G401 (cell line): ENCODE data around the gene GRM2. TPM values are rescaled to one million over a fixed set of nuclear protein-coding genes. Genes with fewer than 3 reads are reported as not detected.

Experiments
- DNase-seq: peaks from one replicate; pipeline ENCODE4 v3.0.0-alpha.2; 2015; ENCODE audit warnings: low spot score
- in situ Hi-C: cut with HindIII; loops from 2 replicates; pipeline ENCODE4 v1.10.0; 2016; ENCODE audit warnings: low sequenced_read_pairs, mixed read lengths
- total RNA-seq: library from RNA; depleted of rRNA; stranded (reverse); fragments of >200 nt; shearing (Covaris generic); gene quantifications from 2 replicates; pipeline ENCODE4 v1.2.3, GENCODE V29; 2014

GRM2 gene
- total RNA-seq, 1 experiment from 2014 or later: not detected

DNA sequence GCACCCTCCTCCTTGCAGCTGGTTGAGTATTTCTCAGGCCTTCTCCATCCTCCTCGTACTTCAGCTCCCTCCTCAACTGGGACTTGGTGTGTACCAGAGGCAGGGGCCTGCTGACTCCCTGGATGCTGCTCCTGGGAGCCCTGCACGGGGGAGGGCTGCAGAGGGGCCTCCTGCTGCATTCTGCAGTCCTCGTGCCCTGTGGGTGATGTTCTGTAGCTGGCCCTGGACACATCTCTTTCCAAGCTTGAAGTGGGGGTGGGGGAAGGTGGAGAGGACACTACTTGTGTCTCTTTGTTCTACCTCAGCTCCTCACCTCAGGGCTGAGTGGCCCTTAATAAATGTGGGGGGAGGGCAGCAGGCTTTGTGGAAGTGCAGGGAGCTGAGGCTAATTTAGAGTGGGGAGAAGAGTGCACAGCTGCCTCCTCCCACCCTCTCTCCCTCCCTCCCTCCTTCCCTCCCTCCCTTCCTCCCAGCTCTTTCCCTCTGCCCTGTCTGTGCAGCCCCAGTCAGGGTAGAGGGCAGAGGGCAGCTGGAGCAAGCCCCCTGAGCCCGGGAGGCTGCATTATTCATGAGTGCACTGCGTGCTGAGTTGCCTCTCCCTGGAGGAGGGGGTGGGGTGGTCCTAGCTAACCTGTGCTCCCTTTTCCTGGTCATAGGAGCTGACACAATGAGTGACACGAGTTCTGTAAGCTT lies 3.7 kb upstream of the GRM2 start:
- DNase-seq: no peak
- in situ Hi-C loops: no loop called here

DNA sequence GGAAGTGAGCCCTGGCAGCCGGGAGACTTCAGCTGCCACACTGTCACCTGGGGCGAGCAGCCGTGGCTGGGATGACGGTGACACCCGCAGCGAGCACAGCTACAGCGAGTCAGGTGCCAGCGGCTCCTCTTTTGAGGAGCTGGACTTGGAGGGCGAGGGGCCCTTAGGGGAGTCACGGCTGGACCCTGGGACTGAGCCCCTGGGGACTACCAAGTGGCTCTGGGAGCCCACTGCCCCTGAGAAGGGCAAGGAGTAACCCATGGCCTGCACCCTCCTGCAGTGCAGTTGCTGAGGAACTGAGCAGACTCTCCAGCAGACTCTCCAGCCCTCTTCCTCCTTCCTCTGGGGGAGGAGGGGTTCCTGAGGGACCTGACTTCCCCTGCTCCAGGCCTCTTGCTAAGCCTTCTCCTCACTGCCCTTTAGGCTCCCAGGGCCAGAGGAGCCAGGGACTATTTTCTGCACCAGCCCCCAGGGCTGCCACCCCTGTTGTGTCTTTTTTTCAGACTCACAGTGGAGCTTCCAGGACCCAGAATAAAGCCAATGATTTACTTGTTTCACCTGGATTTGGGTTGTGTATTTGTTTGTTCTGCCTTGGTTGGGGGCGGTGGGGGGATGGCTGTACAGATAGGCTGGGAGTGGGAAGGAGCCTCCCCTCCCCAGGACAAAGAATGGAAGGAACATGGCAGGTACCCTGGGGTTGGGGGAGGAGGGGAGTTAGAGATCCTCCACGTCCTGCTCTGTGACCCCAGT lies 2.9 kb upstream of the GRM2 start:
- DNase-seq: no peak
- in situ Hi-C loops: no loop called here

DNA sequence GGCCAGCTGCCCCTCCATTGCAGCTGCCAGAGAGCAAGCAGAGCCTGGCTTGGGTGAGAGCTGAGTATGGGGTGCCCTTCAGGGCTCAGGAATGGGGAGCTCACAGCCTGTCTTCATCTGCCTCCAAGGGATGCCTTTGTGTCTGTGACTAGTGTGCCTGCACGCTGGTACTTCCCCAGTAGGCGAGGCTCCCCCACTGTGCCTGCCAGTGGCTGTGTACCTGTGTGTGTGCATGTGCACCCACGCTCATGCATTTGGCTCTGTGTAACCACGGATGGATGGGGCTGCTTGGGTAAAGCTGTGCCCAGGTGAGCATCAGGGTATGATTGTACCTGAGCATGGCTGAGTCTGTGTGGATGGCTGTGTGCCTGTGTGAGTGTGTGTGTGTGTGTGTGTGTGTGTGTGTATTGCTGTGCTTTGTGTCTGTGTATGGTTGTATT lies 2.3 kb upstream of the GRM2 start:
- DNase-seq: no peak
- in situ Hi-C loops: no loop called here

DNA sequence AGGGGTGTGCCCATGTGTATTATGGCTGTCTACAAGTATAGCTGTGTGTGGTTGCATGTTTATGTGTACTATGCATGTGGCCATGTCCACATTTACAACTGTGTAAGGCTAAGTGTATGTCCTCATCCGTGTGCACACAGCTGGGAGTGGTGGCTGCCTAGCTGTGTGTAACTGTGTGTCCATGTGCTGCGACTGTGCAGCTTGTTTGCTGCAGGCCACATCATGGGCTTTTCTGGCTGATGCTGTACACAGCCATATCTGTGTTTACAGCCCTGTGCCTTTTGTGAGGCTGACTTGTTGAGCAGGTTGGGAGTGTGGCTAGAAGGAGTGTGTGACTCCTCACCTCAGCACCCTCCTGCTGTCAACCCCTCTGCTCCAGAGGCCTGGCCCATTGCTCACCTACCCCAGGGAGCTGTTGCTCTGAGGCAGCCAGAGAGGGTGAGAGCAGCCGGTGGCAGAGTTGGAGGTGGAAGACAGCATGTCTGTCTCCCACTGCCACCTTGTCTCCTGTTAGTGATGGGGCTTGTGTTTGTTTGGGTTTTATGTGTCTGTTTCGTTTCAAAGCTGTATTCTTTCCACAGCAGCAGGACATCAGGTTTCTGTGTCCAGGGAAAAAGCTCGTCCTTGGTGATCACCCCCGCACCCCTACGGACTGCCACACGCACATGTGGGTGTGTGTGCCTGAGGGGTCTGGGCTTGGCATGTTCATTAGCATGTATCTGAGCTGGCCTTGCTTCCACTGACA lies 1.4 kb upstream of the GRM2 start:
- DNase-seq: no peak
- in situ Hi-C loops: no loop called here

DNA sequence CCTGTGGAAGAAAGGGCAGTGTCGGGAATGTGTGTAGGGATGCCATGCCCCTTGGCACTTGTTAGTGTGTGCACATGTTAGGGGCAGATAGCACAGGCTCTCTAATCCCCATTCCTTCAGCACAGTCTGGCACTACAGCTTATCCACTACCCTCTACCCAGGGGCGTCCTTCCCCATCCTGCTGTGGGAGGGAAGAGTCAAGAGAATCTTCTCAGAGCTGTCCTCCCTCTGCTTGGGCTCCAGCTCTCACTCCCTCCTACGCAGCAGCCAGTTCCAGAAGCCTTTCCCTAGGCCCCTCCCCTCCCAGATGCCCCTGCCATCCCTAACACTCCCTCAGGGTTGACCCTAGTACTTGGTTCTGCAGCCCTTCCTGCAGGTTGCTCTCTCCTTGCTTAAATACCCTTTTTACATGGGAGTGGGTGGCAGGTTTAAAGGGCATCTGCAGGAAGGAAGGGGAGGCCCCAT lies 815 bp upstream of the GRM2 start:
- DNase-seq: no peak
- in situ Hi-C loops: no loop called here

DNA sequence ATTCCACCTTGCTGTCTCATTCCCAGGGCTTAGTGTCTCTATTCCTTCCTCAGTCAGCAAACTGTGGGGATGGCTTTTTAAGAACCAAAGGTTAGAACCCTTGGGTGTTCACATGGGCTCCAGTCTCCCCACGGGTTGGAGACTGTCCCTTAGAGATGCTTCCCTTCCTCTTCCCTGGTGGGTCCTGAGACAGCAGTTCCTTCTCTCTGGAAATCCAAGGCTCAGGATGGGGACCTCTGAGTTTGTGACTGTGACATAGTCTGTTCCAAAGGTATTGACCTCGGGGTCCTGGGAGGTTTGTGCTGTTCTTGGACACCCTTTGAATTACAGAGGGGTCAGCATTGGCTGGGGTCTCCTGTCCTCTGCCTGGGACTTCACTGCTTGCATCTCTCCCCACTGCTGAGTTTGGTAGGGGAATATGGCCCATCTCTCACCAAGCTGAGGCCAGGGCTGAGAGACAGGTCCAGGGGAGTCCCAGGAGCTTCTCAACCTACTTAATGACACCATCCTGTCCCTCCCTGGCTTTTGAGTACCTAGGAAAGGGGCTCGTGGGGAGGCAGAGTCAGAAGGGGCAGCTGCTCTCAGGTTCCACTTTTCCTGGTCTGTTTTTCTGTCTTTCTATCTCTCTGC lies 1.5 kb downstream of the GRM2 start:
- no peak for DNase-seq
- in situ Hi-C loops: no loop called here

DNA sequence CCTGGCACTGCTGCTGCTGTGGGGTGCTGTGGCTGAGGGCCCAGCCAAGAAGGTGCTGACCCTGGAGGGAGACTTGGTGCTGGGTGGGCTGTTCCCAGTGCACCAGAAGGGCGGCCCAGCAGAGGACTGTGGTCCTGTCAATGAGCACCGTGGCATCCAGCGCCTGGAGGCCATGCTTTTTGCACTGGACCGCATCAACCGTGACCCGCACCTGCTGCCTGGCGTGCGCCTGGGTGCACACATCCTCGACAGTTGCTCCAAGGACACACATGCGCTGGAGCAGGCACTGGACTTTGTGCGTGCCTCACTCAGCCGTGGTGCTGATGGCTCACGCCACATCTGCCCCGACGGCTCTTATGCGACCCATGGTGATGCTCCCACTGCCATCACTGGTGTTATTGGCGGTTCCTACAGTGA lies 2.1 kb downstream of the GRM2 start:
- DNase-seq: no peak
- in situ Hi-C loops: no loop called here

DNA sequence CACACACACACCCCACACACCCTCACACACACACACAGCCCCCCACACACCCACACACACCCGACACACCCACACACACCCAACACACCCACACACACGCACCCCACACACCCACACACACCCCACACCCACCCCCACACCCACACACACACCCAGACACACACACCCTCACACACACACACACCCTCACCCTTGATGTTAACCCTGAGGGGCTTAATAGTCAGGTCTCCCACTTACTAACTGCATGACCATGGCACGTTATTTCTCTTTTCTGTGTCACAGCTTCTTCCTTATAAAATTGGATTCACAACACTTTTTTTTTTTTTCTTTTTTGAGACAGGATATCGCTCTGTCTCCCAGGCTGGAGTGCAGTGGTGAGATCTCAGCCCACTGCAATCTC lies 2.8 kb downstream of the GRM2 start:
- in situ Hi-C loops: no loop called here
- DNase-seq: no peak

DNA sequence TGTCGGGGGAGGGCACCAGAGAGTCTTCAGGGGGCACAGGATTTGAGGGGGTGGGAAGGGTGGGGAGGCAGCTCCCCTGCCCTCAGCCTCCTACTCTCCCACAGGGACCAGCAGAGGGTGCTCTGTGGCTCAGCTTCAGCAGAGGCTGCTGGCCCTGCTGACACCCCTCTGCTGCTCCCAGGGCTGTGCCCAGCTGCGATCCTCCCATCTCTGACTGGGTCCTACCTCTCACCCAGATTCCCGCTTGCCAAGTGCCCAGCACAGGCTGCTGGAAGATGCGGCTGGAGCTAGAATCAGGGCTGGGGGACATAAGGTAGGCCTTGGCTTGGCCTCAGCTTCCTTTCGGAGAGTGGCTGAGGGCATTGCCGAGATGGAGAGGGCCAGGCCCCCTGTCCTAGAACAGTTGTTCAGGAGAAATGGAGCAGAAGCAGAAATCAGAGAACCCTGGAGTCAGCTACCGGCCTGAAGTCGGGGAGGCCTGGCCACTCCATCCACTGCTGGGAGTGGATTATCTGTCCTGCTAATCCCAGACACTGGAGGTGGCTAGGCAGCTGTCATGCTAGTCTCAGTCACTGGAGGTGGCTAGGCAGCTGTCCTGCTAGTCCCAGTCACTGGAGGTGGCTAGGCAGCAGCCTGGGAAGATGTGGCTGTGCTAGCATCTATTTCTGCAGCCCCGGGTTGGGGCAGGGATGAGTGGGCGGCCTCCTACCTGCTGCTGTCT lies 3.9 kb downstream of the GRM2 start:
- in situ Hi-C loops: no loop called here
- DNase-seq: no peak

DNA sequence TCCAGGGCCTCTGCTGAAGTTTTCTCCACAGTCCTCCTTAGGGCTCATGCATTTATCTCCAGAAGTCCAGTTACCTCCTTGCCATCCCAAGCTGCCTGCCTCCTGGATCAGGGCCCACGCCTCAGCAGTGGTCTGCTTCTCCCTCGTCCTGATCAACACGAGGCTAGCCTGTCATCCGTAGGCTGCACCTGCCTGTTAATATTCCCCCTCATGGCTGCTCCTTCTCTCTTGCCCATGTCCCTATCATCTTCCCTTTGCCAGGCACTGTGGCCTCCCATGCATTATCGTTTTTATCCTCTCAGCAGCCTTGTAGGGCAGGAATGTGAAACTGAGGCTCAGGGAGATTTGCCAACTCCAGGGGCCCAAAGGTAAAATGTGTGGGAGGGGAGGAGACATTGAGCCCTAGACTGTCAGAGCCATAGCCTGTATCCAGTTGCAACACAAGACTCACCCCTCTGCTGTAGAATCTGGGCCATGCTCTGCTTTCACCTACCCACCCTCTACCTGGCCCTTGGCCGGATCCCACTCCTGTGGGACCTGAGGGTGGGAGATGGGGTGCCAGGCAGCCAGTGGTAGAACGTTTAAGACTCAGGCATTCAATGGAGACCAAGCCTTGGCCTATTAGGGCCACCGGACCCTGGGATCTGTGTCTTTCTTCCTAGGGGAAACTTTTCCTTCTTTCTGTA lies 4.6 kb downstream of the GRM2 start:
- no peak for DNase-seq
- in situ Hi-C loops: no loop called here

DNA sequence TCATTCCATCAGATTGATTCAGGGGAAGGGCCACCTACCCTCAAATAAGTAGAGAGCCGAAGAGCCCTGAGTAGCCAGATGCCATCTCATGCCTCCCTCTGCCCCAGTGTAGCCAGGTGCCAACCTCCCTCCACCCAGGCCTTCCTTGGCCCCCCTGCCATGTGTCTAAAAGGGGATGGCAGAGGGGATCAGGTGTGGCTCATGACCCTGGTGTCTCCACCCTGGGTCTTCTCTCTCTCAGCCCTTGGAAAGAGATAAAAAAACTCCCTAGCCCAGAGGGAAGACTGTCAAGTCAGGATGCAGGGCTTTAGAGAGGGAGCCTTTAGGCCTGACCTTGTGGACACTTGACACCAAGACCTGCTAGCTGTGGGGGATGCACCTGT lies 5.2 kb downstream of the GRM2 start:
- DNase-seq: no peak
- in situ Hi-C loops: no loop called here

DNA sequence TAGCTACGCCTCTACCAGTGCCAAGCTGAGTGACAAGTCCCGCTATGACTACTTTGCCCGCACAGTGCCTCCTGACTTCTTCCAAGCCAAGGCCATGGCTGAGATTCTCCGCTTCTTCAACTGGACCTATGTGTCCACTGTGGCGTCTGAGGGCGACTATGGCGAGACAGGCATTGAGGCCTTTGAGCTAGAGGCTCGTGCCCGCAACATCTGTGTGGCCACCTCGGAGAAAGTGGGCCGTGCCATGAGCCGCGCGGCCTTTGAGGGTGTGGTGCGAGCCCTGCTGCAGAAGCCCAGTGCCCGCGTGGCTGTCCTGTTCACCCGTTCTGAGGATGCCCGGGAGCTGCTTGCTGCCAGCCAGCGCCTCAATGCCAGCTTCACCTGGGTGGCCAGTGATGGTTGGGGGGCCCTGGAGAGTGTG lies 5.7 kb downstream of the GRM2 start:
- no peak for DNase-seq
- in situ Hi-C loops: no loop called here

DNA sequence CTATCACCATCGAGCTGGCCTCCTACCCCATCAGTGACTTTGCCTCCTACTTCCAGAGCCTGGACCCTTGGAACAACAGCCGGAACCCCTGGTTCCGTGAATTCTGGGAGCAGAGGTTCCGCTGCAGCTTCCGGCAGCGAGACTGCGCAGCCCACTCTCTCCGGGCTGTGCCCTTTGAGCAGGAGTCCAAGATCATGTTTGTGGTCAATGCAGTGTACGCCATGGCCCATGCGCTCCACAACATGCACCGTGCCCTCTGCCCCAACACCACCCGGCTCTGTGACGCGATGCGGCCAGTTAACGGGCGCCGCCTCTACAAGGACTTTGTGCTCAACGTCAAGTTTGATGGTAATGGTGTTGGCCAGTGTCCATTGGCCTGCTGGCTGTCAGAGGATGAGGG lies 6.1 kb downstream of the GRM2 start:
- no peak for DNase-seq
- in situ Hi-C loops: no loop called here

DNA sequence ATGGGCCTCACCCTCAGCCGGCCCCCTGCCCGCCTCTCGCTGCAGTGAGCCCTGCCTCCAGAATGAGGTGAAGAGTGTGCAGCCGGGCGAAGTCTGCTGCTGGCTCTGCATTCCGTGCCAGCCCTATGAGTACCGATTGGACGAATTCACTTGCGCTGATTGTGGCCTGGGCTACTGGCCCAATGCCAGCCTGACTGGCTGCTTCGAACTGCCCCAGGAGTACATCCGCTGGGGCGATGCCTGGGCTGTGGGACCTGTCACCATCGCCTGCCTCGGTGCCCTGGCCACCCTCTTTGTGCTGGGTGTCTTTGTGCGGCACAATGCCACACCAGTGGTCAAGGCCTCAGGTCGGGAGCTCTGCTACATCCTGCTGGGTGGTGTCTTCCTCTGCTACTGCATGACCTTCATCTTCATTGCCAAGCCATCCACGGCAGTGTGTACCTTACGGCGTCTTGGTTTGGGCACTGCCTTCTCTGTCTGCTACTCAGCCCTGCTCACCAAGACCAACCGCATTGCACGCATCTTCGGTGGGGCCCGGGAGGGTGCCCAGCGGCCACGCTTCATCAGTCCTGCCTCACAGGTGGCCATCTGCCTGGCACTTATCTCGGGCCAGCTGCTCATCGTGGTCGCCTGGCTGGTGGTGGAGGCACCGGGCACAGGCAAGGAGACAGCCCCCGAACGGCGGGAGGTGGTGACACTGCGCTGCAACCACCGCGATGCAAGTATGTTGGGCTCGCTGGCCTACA lies 8.5 kb downstream of the GRM2 start:
- in situ Hi-C loops: no loop called here
- DNase-seq: no peak

DNA sequence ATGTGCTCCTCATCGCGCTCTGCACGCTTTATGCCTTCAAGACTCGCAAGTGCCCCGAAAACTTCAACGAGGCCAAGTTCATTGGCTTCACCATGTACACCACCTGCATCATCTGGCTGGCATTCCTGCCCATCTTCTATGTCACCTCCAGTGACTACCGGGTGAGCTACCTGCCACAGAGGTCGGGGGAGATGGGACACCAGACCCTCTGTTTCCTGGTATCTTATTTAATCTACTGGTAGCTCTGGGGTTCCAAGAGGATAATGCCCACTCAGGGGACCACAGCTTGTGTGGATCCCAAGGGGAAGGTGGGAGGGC lies 9.1 kb downstream of the GRM2 start:
- DNase-seq: no peak
- in situ Hi-C loops: no loop called here

DNA sequence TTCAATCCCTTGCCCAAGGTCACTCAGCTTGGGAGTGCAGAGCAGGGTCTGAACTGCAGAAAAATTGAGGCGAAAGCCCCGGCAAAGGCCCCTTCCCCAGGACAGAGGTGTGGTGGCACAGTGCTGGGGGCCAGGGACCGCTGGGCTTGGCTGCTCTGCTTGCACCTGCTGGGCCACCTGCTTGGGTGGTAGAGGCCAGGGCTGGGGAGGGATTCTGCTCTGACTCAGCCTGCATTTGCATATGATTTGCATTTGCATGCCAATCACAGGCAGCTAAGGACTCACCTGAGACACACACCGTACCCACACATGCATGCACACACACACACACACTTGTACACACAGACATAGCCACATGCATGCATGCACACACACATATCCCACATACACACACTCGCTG lies 9.9 kb downstream of the GRM2 start:
- no peak for DNase-seq
- in situ Hi-C loops: no loop called here

DNA sequence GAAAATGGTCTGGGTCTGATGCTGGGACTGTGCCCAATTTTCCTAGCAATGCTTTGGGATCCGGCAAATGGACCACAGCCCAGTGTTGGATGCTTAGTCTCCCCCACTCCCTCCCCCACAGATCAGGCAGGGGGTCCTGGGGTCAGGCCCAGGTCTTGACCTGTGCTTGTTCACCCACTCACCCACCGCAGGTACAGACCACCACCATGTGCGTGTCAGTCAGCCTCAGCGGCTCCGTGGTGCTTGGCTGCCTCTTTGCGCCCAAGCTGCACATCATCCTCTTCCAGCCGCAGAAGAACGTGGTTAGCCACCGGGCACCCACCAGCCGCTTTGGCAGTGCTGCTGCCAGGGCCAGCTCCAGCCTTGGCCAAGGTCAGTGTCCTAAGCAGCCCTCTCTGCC lies 10.6 kb downstream of the GRM2 start:
- no peak for DNase-seq
- in situ Hi-C loops: no loop called here

DNA sequence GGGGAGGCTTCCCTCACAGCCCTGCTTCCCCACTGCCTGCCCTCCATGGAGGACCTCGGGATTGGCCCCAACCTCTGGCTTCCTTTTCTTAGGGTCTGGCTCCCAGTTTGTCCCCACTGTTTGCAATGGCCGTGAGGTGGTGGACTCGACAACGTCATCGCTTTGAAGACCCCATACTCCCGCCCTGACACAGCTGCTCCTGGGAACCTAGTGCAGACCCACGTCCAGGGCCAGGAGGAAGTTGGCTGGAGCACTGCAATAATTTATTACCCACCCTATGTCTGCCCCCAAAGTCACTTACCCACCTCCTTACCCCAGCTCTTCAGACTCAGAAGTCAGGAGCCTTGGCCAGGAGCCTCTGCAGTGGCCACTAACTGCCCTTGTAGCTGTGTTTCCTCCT lies 11.1 kb downstream of the GRM2 start:
- in situ Hi-C loops: no loop called here
- DNase-seq: no peak
